ENCODE results near the gene ATXN1. TPM values are rescaled to one million over a fixed set of nuclear protein-coding genes. Genes with fewer than 3 reads are reported as not detected.
"Not testable (repeated sequence)": the region's sequence is repeated elsewhere in the genome, so short reads cannot be mapped to it uniquely, and the experiment has no call there.

ATXN1 gene
- total RNA-seq, 1 experiment from 2014 or later: 6.3 TPM

DNA sequence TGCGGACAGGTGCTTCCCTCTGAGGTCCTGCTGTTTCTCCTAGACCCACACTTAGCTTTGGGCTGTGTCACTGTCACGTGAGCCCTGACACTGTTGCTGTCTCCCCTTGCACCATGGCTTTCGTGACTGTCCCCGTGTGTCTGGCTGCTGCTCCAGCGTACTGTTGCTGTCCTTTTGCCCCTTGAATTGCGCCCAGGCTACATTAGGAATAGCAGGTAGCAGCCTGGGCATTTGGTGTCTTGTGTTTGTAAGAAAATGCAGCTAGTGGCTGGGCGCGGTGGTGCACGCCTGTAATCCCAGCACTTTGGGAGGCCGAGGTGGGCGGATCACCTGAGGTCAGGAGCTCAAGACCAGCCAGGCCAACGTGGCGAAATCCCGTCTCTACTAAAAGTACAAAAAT, 476.8 kb downstream of the ATXN1 start:
- H3K27me3 ChIP-seq: no peaks in the 10 kb centered on the region
- no peak for DNase-seq
- H3K9me3 ChIP-seq (replicated peaks): no peaks in the 10 kb centered on the region
- H3K4me1 ChIP-seq: no peaks in the 10 kb centered on the region
- H3K27ac ChIP-seq: no peak overlapping the region
- H3K4me3 ChIP-seq: no peak overlapping the region
- H3K36me3 ChIP-seq: no peaks in the 10 kb centered on the region

DNA sequence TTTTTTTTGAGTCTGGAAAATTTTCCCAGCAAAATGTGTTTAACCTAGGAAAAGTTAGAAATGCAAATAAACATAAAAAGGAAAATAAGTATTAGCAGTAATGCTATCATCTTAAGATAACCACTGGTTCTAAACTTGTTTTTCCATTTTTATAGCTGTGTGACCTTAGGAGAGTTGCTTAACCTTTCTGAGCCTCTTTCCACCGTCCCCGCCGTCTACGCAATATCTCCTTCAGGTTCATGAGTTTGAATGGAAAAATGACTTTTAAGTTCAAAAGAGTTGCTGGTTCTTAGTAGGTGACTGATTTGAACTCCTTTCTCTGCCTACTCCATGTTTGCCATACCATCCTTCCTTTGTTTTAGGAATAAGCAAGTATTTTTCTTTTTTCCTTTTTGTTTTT, 478.9 kb downstream of the ATXN1 start:
- Histone ChIP-seq H3K4me3 (no peak overlapping the region), H3K27ac (no peak overlapping the region), H3K9me3 (replicated peaks) (no peaks in the 10 kb centered on the region), H3K4me1 (peaks cover 14% of the 10 kb centered on the region), H3K27me3 (no peaks in the 10 kb centered on the region), H3K36me3 (no peaks in the 10 kb centered on the region)
- no peak for DNase-seq

DNA sequence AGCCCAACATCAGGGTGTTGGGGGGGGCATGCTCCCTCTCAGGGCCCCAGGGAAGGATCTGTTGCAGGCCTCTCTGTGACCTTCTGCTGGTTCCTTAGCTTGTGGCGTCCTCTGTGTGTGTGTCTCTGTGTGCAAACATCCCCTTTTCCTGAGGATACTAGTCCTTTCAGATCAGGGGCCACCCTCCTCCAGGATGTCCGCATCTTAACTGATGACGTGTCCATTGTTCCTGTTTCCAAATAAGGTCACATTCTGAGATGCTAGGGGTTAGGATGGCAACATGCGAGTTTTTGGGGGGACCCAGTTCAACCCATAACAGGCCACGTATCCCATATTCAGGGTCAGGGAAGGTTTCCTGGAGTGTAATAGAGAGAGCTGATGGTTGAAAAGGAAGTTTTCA, 482.0 kb downstream of the ATXN1 start:
- H3K36me3 ChIP-seq: no peaks in the 10 kb centered on the region
- no peak overlapping the region for H3K4me3 ChIP-seq
- no peaks in the 10 kb centered on the region for H3K27me3 ChIP-seq
- no peak overlapping the region for H3K27ac ChIP-seq
- DNase-seq: no peak
- peaks cover 18% of the 10 kb centered on the region for H3K4me1 ChIP-seq
- no peaks in the 10 kb centered on the region for H3K9me3 ChIP-seq (replicated peaks)

DNA sequence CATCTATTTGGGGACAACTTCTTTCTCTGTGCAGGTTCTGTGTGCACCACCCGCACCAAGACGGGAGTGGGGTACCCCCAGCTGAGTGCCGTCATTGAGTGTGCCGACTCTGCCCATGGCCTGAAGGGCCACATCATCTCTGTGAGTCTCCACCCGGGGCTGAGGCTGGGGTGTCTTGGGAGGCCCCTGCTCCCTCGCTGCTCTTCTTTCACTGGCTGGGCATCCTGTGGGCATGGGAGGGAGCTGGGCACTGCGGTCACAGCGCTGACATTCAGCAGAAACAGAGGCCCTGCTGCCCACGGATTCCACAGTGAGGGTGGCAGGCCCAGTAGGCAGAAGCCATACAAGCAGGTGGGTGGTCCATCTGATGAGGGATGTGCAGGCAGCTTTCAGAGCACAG, 482.5 kb downstream of the ATXN1 start:
- no peaks in the 10 kb centered on the region for H3K27me3 ChIP-seq
- no peaks in the 10 kb centered on the region for H3K9me3 ChIP-seq (replicated peaks)
- no peaks in the 10 kb centered on the region for H3K36me3 ChIP-seq
- no peak for DNase-seq
- peak overlapping the region; percentile 78 for H3K27ac ChIP-seq
- H3K4me1 ChIP-seq: peaks cover 18% of the 10 kb centered on the region
- H3K4me3 ChIP-seq: no peak overlapping the region

DNA sequence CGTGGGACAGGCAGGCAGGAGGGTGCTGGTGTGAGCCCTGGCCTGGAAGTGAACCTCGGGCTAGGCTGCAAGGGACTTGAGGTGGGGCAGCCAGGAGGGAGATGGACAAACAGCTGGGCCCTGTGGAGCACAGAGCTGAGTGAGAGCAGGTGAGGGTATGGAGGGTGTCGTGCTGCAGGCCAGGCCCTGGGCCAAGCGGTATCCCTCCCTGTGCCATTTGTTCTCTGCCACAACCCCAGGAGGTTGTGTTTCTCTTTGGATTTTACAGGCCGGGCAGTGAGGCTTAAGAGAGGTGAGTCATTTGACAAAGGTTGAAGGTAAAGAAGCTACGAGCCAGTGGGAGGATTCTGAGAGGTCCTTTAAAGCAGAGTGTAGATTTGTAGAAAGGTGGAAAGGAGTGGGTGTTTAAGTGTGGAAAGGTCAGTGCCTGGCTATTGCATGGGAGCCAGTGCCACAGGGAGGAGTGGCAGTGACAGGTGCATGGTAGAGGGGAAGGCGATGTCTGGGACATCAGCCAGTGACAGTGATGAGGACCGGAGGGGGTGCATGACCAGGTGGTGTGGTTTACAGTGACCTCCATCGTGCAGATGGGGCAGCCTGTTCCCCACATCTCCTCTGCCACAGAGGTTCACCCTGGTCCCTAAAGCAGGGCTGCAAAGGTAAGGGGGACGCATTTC, 483.1 kb downstream of the ATXN1 start:
- Histone ChIP-seq H3K36me3 (no peaks in the 10 kb centered on the region), H3K4me1 (peaks cover 21% of the 10 kb centered on the region), H3K9me3 (replicated peaks) (no peaks in the 10 kb centered on the region), H3K27ac (peak overlapping the region; percentile 78), H3K4me3 (no peak overlapping the region), H3K27me3 (no peaks in the 10 kb centered on the region)
- peak; percentile 72 to 80 for DNase-seq

DNA sequence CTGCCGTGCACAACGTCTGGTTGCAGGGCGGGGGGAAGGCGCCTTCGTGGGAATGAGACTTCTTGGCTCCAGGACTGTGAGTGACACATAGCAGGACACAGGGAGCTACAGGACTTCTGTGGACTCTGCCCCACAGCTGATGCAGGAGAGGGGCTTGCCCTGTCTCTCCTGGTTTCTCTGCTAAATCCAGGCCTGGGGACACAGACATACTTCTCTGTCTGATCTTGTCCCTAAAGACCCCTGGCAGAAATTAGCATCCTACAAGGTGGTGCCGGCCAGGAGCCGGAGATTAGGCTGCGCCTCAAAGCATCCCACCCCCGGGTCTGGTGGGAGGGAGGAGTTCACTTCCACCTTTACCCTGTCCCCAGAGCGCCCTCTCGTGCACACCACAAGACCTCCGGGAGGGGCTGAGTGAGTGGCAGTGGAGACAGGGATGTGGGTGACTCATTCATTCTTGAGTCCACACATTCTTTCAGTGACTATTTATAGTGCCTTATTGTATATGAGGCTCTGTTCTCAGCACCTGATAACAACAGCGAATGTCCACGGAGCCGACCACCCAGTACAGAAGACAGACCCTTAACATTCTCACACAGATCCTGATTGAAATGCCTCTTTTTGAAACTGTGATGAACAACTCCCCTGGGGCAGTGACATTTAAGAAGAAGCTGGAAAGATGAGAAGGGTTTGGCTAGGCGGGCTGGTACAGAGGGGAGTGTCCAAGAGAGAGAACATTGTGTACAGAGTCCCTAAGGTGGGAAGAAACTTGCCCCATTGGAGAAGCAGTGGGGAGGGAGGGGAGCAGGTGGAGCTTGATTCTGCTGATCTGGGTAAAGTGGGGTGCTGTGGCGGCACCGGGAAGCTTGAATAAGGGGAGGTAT, 483.9 kb downstream of the ATXN1 start:
- Histone ChIP-seq H3K4me3 (no peak overlapping the region), H3K27ac (peak overlapping the region; percentile 78), H3K9me3 (replicated peaks) (no peaks in the 10 kb centered on the region), H3K36me3 (no peaks in the 10 kb centered on the region), H3K27me3 (no peaks in the 10 kb centered on the region), H3K4me1 (peaks cover 25% of the 10 kb centered on the region)
- peak; percentile 88 to 91 for DNase-seq

DNA sequence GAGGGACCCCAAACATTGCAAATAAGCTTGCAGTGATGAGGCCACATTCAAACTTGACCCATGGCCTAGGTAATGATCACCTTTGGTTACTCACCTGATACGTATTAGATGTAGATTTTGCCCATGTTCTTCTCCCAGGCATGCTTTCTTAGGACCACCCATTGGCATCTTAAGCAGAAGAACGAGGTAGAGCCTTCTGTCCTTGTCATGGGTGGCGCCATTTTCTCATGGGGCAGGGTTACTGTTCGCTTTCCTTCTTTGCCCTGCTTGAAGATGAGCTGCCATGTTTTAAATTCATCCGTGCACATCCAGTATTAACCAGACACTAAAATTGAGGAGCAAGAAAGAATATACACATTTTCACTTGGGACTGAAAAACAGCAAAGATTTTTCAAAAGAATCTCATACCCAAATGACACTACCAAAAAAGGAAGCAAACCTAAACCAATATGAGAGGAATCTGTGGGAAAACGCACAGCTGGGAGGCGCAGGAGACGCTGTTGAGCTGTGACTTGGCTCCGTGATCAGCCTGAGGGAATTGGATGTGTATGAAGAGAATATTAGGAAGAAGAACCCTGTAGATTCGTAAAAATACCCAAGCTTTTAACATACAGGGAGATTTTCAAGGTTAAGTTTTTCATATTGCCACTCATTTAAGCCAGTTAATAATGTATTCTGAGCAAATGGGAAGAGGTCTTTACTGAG, 486.2 kb downstream of the ATXN1 start:
- Histone ChIP-seq H3K27me3 (no peaks in the 10 kb centered on the region), H3K4me3 (no peak overlapping the region), H3K27ac (no peak overlapping the region), H3K9me3 (replicated peaks) (no peaks in the 10 kb centered on the region), H3K36me3 (no peaks in the 10 kb centered on the region), H3K4me1 (peaks cover 25% of the 10 kb centered on the region)
- DNase-seq: no peak

DNA sequence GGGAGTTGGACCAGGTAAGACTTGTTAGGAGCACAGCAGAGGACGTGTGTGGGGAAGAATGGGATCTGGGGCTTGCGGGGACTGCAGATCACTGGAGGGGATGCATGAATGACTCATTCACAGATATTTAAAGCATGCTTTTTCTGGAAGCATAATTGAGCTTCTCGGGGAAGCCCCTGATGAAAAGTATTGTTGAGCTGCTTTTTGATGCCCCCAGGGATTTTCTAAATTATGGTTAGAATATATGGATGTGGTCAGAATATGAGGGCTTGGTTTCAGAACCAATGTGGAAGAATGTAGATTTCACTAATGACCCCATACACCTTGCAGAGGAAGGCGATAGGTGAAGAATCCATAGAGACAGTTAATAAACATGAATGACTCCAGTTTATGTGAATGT, 486.8 kb downstream of the ATXN1 start:
- Histone ChIP-seq H3K4me3 (no peak overlapping the region), H3K27ac (no peak overlapping the region), H3K9me3 (replicated peaks) (no peaks in the 10 kb centered on the region), H3K27me3 (no peaks in the 10 kb centered on the region), H3K36me3 (no peaks in the 10 kb centered on the region), H3K4me1 (peaks cover 25% of the 10 kb centered on the region)
- DNase-seq: no peak

DNA sequence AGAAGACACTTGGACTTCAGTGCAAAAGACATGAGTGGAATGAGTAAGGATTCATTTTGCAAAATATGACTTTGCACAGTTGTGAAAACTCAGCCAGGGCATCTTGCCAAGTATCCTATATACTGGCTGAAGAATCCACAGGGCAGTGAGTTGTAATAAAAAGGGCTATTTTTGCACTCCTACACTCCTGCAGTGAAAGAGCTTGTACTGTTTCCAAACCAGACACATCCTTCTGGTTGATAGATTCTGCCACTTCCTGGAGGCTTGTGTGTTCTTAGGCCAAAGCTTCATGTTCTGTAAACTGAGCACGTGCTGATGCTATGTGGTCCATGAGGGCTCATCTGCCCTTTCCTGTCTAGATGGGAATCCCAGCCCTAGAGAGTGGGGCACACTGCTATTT, 488.0 kb downstream of the ATXN1 start:
- H3K36me3 ChIP-seq: no peaks in the 10 kb centered on the region
- peaks cover 18% of the 10 kb centered on the region for H3K4me1 ChIP-seq
- H3K27me3 ChIP-seq: no peaks in the 10 kb centered on the region
- no peak overlapping the region for H3K27ac ChIP-seq
- peak in 1 of 2 experiments; percentile 45 for DNase-seq
- H3K9me3 ChIP-seq (replicated peaks): no peaks in the 10 kb centered on the region
- no peak overlapping the region for H3K4me3 ChIP-seq

DNA sequence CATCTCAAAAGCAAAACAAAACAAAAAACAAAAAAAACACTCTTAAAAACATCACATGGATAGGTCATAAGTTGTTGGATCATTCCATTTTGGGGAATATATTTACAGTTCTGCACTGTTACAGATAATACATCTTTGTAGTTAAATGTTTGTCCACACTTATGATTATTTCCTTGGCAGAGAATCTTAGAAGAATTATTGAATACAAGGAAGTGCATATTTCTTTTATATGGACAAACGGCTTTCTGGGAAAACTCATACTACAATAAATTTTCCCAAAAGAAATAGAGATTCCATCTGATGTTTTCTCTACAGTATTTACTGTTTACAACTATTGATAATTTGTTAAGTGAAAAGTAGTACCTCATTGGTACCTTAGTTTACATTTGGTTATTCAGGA, 489.1 kb downstream of the ATXN1 start:
- DNase-seq: no peak
- no peaks in the 10 kb centered on the region for H3K27me3 ChIP-seq
- no peak overlapping the region for H3K4me3 ChIP-seq
- peaks cover 11% of the 10 kb centered on the region for H3K4me1 ChIP-seq
- H3K27ac ChIP-seq: no peak overlapping the region
- no peaks in the 10 kb centered on the region for H3K36me3 ChIP-seq
- H3K9me3 ChIP-seq (replicated peaks): no peaks in the 10 kb centered on the region

DNA sequence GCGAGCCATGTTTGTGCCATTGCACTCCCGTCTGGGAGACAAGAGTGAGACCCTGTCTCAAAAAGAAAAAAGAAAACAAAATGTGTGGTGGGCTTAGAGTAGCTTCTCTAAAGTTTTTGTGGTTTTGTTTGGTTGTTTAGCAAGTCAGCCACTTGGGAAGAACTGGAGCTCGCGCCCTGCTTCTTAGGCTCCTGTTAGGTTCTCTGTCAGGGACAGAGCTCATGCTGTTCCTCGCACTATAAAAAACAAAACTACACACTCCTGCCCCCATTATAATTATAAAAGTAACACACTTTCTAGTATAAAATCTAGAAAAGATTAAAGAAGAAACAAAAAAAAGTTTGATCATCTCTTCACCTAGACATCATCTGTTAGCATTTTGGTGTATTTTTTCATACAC, 489.8 kb downstream of the ATXN1 start:
- Histone ChIP-seq H3K27me3 (no peaks in the 10 kb centered on the region), H3K27ac (no peak overlapping the region), H3K9me3 (replicated peaks) (no peaks in the 10 kb centered on the region), H3K36me3 (no peaks in the 10 kb centered on the region), H3K4me3 (no peak overlapping the region), H3K4me1 (peaks cover 7% of the 10 kb centered on the region)
- no peak for DNase-seq

DNA sequence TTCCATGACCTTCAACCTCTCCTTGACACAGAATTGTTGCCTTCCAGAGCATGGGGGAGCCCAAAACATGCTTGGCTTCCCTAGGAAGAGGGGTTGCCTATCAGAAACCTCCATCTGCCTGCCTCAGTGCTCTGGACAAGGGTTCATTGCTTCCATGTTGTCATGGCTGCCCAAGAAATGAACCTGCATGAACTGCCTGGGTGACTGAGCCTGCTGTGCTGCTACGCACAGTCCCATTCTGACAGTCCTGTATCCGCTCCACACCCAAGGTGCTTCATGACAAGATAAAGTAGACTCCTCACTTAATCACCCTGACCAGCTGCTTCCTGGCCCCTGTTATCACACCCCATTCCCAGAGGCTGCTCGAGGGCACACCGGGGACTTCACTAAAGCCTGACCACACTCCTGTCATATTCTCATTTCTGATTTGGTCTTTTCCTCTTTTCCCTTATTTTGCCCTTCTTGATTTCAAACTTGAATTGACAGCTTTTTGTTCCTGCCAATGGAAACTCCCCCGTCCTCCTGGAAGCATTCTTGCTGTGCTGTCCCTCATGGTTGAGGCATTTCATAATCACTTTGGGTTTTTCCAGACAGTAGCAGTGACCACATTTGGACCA, 491.0 kb downstream of the ATXN1 start:
- Histone ChIP-seq H3K36me3 (no peaks in the 10 kb centered on the region), H3K4me1 (peaks cover 7% of the 10 kb centered on the region), H3K9me3 (replicated peaks) (no peaks in the 10 kb centered on the region), H3K4me3 (no peak overlapping the region), H3K27me3 (no peaks in the 10 kb centered on the region), H3K27ac (no peak overlapping the region)
- no peak for DNase-seq

DNA sequence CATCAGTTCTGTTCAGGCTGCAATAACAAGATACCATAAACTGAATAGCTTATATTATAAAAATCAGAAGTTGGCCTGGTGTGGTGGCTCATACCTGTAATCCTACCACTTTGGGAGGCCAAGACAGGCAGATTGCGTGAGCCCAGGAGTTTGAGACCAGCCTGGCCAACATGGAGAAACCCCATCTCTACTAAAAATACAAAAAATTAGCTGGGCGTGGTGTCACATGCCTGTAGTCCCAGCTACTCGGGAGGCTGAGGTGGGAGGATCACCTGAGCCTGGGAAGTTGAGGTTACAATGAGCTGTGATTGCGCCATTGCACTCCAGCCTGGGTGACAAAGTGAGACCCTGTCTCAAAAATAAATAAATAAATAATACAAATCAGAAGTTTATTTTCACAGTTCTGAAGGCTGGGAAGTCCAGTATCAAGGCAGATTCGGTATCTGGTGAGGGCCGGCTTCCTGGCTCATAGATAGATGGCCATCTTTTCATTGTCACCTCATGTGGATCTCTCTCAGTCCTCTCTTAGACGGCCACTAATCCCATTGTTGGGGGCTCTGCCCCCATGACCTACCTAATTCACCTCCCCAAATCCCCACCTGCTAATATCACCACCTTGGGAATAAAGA, 491.7 kb downstream of the ATXN1 start:
- H3K27me3 ChIP-seq; DNase-seq; H3K36me3 ChIP-seq; H3K4me3 ChIP-seq; H3K4me1 ChIP-seq; H3K27ac ChIP-seq; H3K9me3 ChIP-seq (replicated peaks): not testable (repeated sequence)

DNA sequence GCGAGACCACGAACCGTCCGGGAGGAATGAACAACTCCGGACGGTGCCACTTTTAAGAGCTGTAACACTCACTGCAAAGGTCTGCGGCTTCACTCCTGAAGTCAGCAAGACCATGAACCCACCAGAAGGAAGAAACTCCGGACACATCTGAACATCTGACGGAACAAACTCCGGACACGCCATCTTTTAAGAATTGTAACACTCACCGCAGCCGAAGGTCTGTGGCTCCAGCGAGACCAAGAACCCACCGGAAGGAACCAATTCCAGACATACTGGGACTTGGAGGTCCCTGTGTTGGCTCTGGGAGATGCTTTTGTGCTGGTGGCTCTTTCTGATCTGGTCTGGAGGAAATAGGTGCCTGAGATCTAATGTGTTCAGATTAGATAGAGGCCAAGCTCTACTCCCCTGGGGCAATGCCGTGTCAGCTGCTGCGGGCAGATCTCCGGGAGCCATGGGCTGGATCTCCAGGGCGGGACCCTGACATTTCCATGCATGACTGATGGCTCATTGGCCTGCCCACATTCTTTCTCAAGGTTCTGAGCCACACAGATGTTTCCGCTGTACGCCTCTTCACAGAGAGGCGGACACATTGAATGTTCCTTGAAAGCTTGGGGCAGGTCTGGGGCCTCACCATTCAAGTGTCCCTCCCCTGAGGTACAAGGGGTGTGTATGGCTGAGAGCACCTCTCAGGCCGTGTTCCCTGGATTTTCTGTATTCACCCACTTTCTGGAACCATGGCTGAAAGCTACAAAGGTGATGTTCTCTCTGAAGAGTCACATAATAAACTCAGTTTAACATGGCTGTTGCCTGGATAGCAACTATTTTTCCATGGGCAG, 493.6 kb downstream of the ATXN1 start:
- no peak for DNase-seq
- Histone ChIP-seq H3K27ac (no peak overlapping the region), H3K9me3 (replicated peaks) (no peaks in the 10 kb centered on the region), H3K36me3 (no peaks in the 10 kb centered on the region), H3K27me3 (no peaks in the 10 kb centered on the region), H3K4me1 (no peaks in the 10 kb centered on the region), H3K4me3 (no peak overlapping the region)

Measured in SJCRH30 (cell line).